Measurements from ENCODE around the gene SLC39A6.

Gene SLC39A6

DNA sequence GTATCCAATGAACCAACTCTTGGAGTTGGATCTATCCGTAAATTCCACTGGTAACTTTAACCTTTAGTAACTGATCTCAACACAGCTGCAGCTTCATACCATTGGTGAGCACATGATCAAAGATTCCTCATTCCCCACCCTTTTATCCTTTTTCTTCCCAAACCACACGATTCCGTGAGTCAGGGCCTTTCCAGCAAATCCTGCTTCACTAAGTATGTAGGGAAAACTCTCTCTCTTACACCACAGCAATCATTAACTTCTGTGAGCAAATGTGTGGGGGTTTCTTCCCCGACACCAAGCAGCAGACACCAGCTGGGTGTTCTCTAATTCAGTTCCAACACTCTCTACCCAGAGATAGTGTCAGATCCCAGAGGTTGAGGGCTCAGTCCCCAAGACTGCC is 24.1 kb upstream of the SLC39A6 start:
- TF ChIP-seq CTCF (IDR thresholded peaks at IDR 0.05; ENCODE audit: extremely low read depth, missing control alignments), result no peak
- DNase-seq (ENCODE audit: low spot score), result no peak

GRCh38 chr18:36152781-36153180 is 23.6 kb upstream of the SLC39A6 start:
- DNase-seq (ENCODE audit: low spot score), result no peak
- no peak for TF ChIP-seq CTCF (IDR thresholded peaks at IDR 0.05; ENCODE audit: extremely low read depth, missing control alignments)

GRCh38 chr18:36149514-36150289 is 20.6 kb upstream of the SLC39A6 start:
- TF ChIP-seq CTCF (IDR thresholded peaks at IDR 0.05; ENCODE audit: extremely low read depth, missing control alignments), result no peak
- peak; percentile 61 for DNase-seq (ENCODE audit: low spot score)

GRCh38 chr18:36143391-36143790 is 14.3 kb upstream of the SLC39A6 start:
- no peak for DNase-seq (ENCODE audit: low spot score)
- no peak for TF ChIP-seq CTCF (IDR thresholded peaks at IDR 0.05; ENCODE audit: extremely low read depth, missing control alignments)

DNA sequence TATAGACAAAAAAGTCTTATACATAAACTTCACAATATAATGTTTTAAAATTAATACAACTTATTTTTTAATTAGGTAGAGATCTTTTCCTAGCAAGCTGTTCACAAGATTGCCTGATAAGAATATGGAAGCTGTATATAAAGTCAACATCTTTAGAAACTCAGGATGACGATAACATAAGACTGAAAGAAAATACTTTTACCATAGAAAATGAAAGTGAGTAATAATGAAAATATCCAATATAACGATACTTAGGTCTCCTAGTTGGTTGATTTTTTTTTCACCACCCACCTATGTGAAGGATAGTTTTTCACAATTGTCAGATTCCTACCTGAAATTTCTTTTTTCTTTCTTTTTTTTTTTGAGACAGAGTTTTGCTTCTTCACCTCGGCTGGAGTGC is 13.6 kb upstream of the SLC39A6 start:
- no peak for DNase-seq (ENCODE audit: low spot score)
- TF ChIP-seq CTCF (IDR thresholded peaks at IDR 0.05; ENCODE audit: extremely low read depth, missing control alignments), result no peak

DNA sequence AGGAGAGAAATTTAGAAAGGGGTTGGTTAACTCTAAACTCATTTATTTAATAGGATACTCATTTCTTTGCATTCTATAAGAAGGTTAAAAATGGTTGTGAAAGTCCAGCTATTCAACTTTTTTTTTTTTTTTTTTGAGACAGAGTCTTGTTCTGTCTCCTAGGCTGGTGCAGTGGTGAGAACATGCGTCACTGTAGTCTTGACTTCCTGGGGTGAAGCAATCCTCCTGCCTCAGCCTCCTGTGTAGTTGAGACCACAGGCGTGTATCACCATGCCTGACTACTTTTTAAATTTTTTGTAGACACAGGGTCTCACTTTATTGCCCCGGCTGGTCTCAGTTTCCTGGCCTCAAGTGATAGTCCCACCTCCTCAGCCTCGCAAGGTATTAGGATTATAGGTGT is 12.4 kb upstream of the SLC39A6 start:
- no peak for DNase-seq (ENCODE audit: low spot score)
- no peak for TF ChIP-seq CTCF (IDR thresholded peaks at IDR 0.05; ENCODE audit: extremely low read depth, missing control alignments)

DNA sequence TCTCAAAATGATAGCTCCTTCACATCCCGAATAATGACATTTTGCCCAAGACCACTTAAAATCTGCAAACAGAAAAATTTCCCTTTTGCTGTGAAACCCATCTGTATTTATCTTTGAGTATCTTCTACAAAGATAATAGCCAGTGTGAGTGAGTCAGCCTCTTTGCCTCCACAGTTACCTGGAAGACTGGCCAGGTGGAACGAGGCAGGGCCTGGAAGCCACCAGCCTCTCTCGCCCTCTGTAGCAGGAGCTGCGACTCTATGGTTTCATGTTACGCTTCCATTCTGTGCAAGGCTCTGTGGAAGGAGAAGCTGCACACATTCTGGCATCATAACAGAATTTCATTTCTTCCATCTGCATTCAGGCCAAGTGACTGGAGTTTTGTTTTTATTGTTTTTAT is 10.1 kb upstream of the SLC39A6 start:
- TF ChIP-seq CTCF (IDR thresholded peaks at IDR 0.05; ENCODE audit: extremely low read depth, missing control alignments), result no peak

More for the DNA sequence above, 10.1 kb upstream of the SLC39A6 start:
- no peak for DNase-seq (ENCODE audit: low spot score)
